OCI-LY7 (cell line): Measurements from ENCODE around the gene IGFBP6. TPM values are rescaled to one million over a fixed set of nuclear protein-coding genes. Genes with fewer than 3 reads are reported as not detected.

Experiments
- BruUV-seq: library from RNA; stranded (reverse); fragments of 400-500 nt; replicated peaks from 2 replicates; lab custom pipeline; 2021; lab: Mats Ljungman, UMichigan
- CTCF ChIA-PET: fragments of 300-600 bp; sonication (Branson Sonifier 250); formaldehyde crosslinking; loops from one replicate; lab custom pipeline; 2022; ENCODE audit warnings: antibody characterized with exemption; ENCODE audit not compliant: unreplicated experiment; lab: Charles Lee
- POLR2A ChIA-PET: fragments of 300-600 bp; sonication (Branson Sonifier 250); formaldehyde crosslinking; loops from one replicate; lab custom pipeline; 2022; ENCODE audit warnings: antibody characterized with exemption; lab: Charles Lee
- DNase-seq: peaks from one replicate; pipeline ENCODE4 v3.0.0-alpha.2; 2015; ENCODE audit warnings: low spot score
- H2AFZ ChIP-seq: fragments of 200-600 bp; sonication (generic), shearing (Covaris generic); 2 replicates; pipeline ENCODE4 v1.6.1; 2014; ENCODE audit warnings: mild to moderate bottlenecking, antibody characterized with exemption, low read length, moderate library complexity
- H3K27ac ChIP-seq: fragments of 200-600 bp; sonication (generic); 2 replicates; pipeline ENCODE4 v1.5.1; 2014; ENCODE audit warnings: mixed run types, low read depth, mild to moderate bottlenecking, moderate library complexity, low read length, inconsistent platforms; ENCODE audit not compliant: poor library complexity, severe bottlenecking
- H3K36me3 ChIP-seq: fragments of 200-600 bp; sonication (generic); 2 replicates; pipeline ENCODE4 v1.6.1; 2014; ENCODE audit warnings: mild to moderate bottlenecking, antibody characterized with exemption, low read length, moderate library complexity, mixed read lengths; ENCODE audit not compliant: insufficient read depth
- H3K4me1 ChIP-seq: fragments of 200-600 bp; sonication (generic); 2 replicates; pipeline ENCODE4 v1.5.1; 2014; ENCODE audit warnings: mild to moderate bottlenecking, low read length; ENCODE audit not compliant: insufficient read depth, poor library complexity, severe bottlenecking
- H3K4me2 ChIP-seq: fragments of 200-600 bp; sonication (generic); 2 replicates; pipeline ENCODE4 v1.6.1; 2014; ENCODE audit warnings: mild to moderate bottlenecking, low read length
- H3K4me3 ChIP-seq: fragments of 200-600 bp; sonication (generic); 2 replicates; pipeline ENCODE4 v1.5.1; 2014; ENCODE audit warnings: mild to moderate bottlenecking, low read depth, low read length; ENCODE audit not compliant: poor library complexity, severe bottlenecking
- H3K79me2 ChIP-seq: fragments of 200-600 bp; sonication (generic); 2 replicates; pipeline ENCODE4 v1.6.1; 2016; ENCODE audit warnings: low read depth, mild to moderate bottlenecking, low read length, moderate library complexity, mixed read lengths; ENCODE audit not compliant: insufficient read depth
- H3K9me2 ChIP-seq: fragments of 200-600 bp; sonication (generic); 2 replicates; pipeline ENCODE4 v1.6.1; 2016; ENCODE audit warnings: mild to moderate bottlenecking, low read length, mixed read lengths; ENCODE audit not compliant: insufficient read depth
- H3K9me3 ChIP-seq: fragments of 200-600 bp; sonication (generic); 2 replicates; pipeline ENCODE4 v1.6.1; 2014; ENCODE audit warnings: mild to moderate bottlenecking, mixed run types, low read length, mixed read lengths
- H4K20me1 ChIP-seq: fragments of 200-600 bp; sonication (generic); 2 replicates; pipeline ENCODE4 v1.6.1; 2014; ENCODE audit warnings: mild to moderate bottlenecking, antibody characterized with exemption, low read length, moderate library complexity, mixed read lengths; ENCODE audit not compliant: insufficient read depth
- EZH2phosphoT487 ChIP-seq: fragments of 200-600 bp; sonication (generic); IDR thresholded peaks from 2 replicates; pipeline ENCODE4 v1.6.1; 2018; ENCODE audit warnings: low read depth, borderline replicate concordance, mild to moderate bottlenecking, mixed run types, antibody characterized with exemption, low read length, moderate library complexity, mixed read lengths
- intact Hi-C: fragments of 100-400 bp; cut with micrococcal nuclease; formaldehyde crosslinking; loops from one replicate; pipeline ENCODE4 v1.10.0; 2022; ENCODE audit not compliant: unreplicated experiment
- total RNA-seq, 2 experiments: library from RNA; depleted of rRNA in 1 of 2; stranded (reverse); fragments of >200 nt in 1 of 2; shearing (Covaris generic) in 1 of 2; gene quantifications; 2 replicates each; pipeline ENCODE4 v1.2.3, GENCODE V29; 2014 to 2022
- TF ChIP-seq, protein P1 (sequence below): fragments of 200-600 bp; sonication (generic); conservative IDR thresholded peaks from 2 replicates; pipeline ENCODE4 v1.5.1; 2014; ENCODE audit warnings: mild to moderate bottlenecking, antibody characterized with exemption, low read length, moderate library complexity, mixed read lengths

IGFBP6 gene
- total RNA-seq, 2 experiments from 2014 or later, result 2.9 TPM; not detected in 1

DNA sequence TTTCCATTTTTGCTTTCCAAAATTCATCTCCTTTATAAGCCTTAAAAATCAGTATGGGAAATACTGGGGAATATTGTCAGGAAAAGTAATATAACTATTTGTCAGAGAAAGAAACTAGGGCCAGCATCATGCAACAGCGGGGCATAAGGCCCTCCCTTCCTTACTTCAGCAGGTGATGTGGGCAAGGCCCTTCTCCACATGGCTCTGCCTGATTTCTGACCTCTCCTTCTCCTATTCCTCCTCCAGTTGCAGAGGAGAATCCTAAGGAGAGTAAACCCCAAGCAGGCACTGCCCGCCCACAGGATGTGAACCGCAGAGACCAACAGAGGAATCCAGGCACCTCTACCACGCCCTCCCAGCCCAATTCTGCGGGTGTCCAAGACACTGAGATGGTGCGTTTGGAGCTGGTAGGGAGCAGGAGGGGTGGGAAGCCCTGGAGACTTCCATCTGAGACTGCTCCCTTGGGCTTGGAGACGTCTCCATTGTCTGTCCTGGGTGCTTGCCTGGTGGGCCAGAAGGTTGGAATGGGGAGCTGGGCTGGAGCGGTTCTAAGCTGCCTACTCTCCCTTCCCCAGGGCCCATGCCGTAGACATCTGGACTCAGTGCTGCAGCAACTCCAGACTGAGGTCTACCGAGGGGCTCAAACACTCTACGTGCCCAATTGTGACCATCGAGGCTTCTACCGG is 3.1 kb downstream of the IGFBP6 start:
- Histone ChIP-seq H3K79me2 (no peaks in the 10 kb centered on the region), H3K27ac (no peak overlapping the region), H2AFZ (no peak overlapping the region), H3K4me2 (no peak overlapping the region), H3K9me2 (no peaks in the 10 kb centered on the region), H3K4me3 (no peak overlapping the region), H4K20me1 (no peaks in the 10 kb centered on the region), H3K36me3 (no peaks in the 10 kb centered on the region), H3K4me1 (peaks cover 45% of the 10 kb centered on the region), H3K9me3 (no peaks in the 10 kb centered on the region)
- DNase-seq, result no peak
- TF ChIP-seq EZH2phosphoT487, result no peak
- TF ChIP-seq, protein P1, sequence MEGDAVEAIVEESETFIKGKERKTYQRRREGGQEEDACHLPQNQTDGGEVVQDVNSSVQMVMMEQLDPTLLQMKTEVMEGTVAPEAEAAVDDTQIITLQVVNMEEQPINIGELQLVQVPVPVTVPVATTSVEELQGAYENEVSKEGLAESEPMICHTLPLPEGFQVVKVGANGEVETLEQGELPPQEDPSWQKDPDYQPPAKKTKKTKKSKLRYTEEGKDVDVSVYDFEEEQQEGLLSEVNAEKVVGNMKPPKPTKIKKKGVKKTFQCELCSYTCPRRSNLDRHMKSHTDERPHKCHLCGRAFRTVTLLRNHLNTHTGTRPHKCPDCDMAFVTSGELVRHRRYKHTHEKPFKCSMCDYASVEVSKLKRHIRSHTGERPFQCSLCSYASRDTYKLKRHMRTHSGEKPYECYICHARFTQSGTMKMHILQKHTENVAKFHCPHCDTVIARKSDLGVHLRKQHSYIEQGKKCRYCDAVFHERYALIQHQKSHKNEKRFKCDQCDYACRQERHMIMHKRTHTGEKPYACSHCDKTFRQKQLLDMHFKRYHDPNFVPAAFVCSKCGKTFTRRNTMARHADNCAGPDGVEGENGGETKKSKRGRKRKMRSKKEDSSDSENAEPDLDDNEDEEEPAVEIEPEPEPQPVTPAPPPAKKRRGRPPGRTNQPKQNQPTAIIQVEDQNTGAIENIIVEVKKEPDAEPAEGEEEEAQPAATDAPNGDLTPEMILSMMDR, result no peak
- POLR2A ChIA-PET, result interaction anchor here (0.6 to 3.2 kb wide), 2 partner anchors 21 to 101 kb away, joined by 3 to 29 read pairs; partner anchors contain the start of gene SPRYD3
- intact Hi-C loops, result no loop called here
- no TSS peak for BruUV-seq
- CTCF ChIA-PET, result interaction anchor here (0.6 to 2.3 kb wide), 2 partner anchors 35 to 119 kb away, joined by 3 to 9 read pairs; no protein-coding TSS in a partner anchor

DNA sequence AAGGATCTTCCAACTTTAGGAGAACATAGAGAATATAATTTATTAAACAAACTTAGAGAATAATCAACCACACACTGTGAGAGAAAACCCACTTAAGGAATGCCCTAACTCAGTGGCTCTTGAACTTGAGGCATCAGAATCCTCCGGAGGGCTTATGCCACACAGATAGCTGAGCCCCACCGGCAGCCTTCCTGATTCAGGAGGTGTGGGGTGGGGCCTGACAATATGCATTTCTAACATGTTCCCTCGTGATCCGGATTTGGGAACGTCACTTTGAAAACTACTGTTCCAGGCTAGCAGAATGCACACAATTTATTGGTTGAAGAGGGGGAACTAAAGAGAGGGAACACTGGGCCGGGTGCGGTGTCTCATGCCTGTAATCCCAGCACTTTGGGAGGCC is 3.8 kb downstream of the IGFBP6 start:
- ChIA-PET CTCF (interaction anchor here (1.7 kb wide), 1 partner anchor 35 kb away, joined by 13 read pairs; no protein-coding TSS in a partner anchor), POLR2A (interaction anchor here (0.6 to 3.2 kb wide), 2 partner anchors 22 to 100 kb away, joined by 3 to 29 read pairs; partner anchors contain the start of gene SPRYD3)
- Histone ChIP-seq H2AFZ (no peak overlapping the region), H3K4me2 (no peak overlapping the region), H3K4me3 (no peak overlapping the region), H3K27ac (no peak overlapping the region), H3K9me2 (no peaks in the 10 kb centered on the region), H3K9me3 (no peaks in the 10 kb centered on the region), H3K36me3 (no peaks in the 10 kb centered on the region), H3K4me1 (peaks cover 45% of the 10 kb centered on the region), H3K79me2 (no peaks in the 10 kb centered on the region), H4K20me1 (no peaks in the 10 kb centered on the region)
- no TSS peak for BruUV-seq
- TF ChIP-seq EZH2phosphoT487, result no peak
- TF ChIP-seq, protein P1, result no peak
- intact Hi-C loops, result no loop called here
- DNase-seq, result no peak
